ENCODE data around the gene AKT2. TPM values are rescaled to one million over a fixed set of nuclear protein-coding genes. Genes with fewer than 3 reads are reported as not detected.

The AKT2 gene
- total and polyA plus RNA-seq, 3 donors from 2014 or later = 154 to 229 (median 195) TPM

- Histone ChIP-seq H3K4me1 (peaks cover 34% of the 10 kb centered on the region), H3K4me3 (no peak overlapping the region), H3K36me3 (ENCODE audit: low read depth, missing control alignments) (no peaks in the 10 kb centered on the region), H3K9me3 (no peaks in the 10 kb centered on the region), H3K27ac (no peak overlapping the region), H3K27me3 (no peaks in the 10 kb centered on the region)
- DNase-seq = no peak
- TF ChIP-seq POLR2A (IDR thresholded peaks at IDR 0.05) (no peak), CTCF (IDR thresholded peaks at IDR 0.05) (no peak)
- intact Hi-C loops (cut with DNase I; ENCODE audit: low total_unique reads) = no loop called here
- WGBS, 2 donors = 92 to 93% methylated on average over 4 of the region's 4 CpGs
Measured at GRCh38 chr19:40271706-40272105, 13.4 kb downstream of the AKT2 start.

GRCh38 chr19:40270362-40271089, 14.6 kb downstream of the AKT2 start:
- no peak overlapping the region for H3K27ac ChIP-seq
- TF ChIP-seq POLR2A (IDR thresholded peaks at IDR 0.05) = no peak
- no peak for TF ChIP-seq CTCF (IDR thresholded peaks at IDR 0.05)
- no peaks in the 10 kb centered on the region for H3K36me3 ChIP-seq (ENCODE audit: low read depth, missing control alignments)
- H3K27me3 ChIP-seq = no peaks in the 10 kb centered on the region
- H3K9me3 ChIP-seq = no peaks in the 10 kb centered on the region
- intact Hi-C loops (cut with DNase I; ENCODE audit: low total_unique reads) = no loop called here
- no peak for DNase-seq
- peaks cover 38% of the 10 kb centered on the region for H3K4me1 ChIP-seq
- WGBS, 2 donors = 83 to 89% methylated on average over 12 of the region's 12 CpGs
- no peak overlapping the region for H3K4me3 ChIP-seq

GRCh38 chr19:40269216-40269940, 15.8 kb downstream of the AKT2 start:
- WGBS, 2 donors = 93% methylated on average over 10 to 11 of the region's 11 CpGs

GRCh38 chr19:40267601-40267997, 17.5 kb downstream of the AKT2 start:
- intact Hi-C loops (cut with DNase I; ENCODE audit: low total_unique reads) = no loop called here
- no peak overlapping the region for H3K4me3 ChIP-seq
- peak overlapping the region in 1 of 2 donors; percentile 68 for H3K27ac ChIP-seq
- no peaks in the 10 kb centered on the region for H3K9me3 ChIP-seq
- H3K4me1 ChIP-seq = peaks cover 18% of the 10 kb centered on the region
- no peaks in the 10 kb centered on the region for H3K36me3 ChIP-seq (ENCODE audit: low read depth, missing control alignments)
- TF ChIP-seq POLR2A (IDR thresholded peaks at IDR 0.05) (no peak), CTCF (IDR thresholded peaks at IDR 0.05) (no peak)
- WGBS, 2 donors = 66 to 78% methylated on average over 6 of the region's 6 CpGs
- H3K27me3 ChIP-seq = no peaks in the 10 kb centered on the region
- no peak for DNase-seq

More at GRCh38 chr19:40269216-40269940, 15.8 kb downstream of the AKT2 start:
- Histone ChIP-seq H3K4me3 (no peak overlapping the region), H3K9me3 (no peaks in the 10 kb centered on the region), H3K36me3 (ENCODE audit: low read depth, missing control alignments) (no peaks in the 10 kb centered on the region), H3K27me3 (no peaks in the 10 kb centered on the region), H3K27ac (peak overlapping the region in 1 of 2 donors; percentile 68), H3K4me1 (peaks cover 28% of the 10 kb centered on the region)
- TF ChIP-seq POLR2A (IDR thresholded peaks at IDR 0.05) (no peak), CTCF (IDR thresholded peaks at IDR 0.05) (no peak)
- intact Hi-C loops (cut with DNase I; ENCODE audit: low total_unique reads) = no loop called here
- no peak for DNase-seq
